HG03045 (cell line): ENCODE measurements around the gene CDK4.

Experiments used
- ATAC-seq: cut with Tn5 transposase; IDR thresholded peaks from one replicate; pipeline ENCODE4 v1.9.1; 2021; ENCODE audit warnings: mild to moderate bottlenecking, moderate library complexity; ENCODE audit not compliant: unreplicated experiment

The CDK4 gene

DNA sequence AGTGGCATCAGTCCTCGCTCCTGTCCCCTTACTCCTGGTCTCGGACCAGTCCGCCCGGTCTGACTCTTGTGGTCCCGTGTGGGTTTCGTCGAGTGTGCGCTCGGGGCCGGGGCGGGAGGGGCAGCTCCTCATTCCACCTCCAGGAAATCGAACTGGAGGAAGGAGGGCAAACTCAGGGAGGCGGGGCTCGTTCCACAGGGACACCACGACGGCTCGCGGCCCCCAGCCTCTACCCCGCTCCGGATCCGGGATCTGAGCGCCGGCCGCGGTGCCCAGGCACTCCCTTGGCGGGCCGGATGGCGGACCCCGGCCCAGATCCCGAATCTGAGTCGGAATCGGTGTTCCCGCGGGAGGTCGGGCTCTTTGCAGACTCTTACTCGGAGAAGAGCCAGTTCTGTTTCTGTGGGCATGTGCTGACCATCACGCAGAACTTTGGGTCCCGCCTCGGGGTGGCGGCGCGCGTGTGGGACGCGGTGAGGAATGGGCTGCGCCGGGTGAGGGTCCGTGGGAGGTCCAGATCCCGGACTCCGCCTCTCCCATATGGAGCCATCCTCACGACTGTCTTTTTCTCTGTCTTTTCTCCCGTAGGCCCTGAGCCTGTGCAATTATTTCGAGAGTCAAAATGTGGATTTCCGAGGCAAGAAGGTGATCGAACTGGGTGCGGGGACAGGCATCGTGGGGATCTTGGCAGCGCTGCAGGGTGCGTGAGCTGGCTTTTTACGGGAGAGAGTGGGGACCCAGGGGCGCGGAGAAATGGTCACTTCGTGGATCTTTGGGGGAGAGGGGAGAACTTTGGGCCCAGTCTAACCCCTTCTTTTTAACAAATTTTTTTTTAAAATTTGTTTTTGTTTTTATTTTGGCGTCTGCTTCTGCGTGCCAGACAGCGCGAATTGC, 20.6 kb upstream of the CDK4 start, which contains the start of gene EEF1AKMT3:
TSS of gene EEF1AKMT3 (plus strand) at position 186 of the 894 bp plus-strand sequence. CDS start at position 297, 111 bp downstream.
- ATAC-seq, result peak; percentile 29

DNA sequence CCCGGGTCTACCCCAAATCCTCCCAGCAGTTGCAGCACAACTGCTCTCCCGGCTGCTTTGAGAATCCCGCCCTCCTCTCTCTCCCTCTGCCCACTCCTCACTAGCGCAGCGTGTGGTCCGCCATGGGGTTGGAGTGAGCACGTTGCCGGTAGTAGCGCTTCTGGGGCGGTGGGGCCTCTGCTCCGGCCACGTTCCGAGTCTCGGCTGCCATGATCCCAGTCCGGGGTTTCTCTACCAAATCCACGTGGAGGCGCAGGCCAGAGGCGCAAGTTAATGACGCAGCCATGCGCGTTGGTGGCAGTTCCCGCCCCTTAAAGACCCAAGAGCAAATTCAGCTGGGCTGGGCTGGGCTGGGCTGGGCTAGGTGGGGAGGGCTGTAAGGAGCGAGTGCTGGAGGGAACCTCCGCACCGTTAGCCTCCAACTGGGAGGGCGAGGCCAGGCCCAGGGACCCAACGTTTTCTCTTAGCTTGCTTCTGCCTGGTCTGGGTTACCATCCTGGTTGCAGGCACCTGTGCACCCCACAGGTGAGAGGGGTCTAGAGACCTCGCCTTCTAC, 19.8 kb upstream of the CDK4 start, which contains the start of gene METTL1:
TSS of gene METTL1 (minus strand) at position 233 of the 556 bp plus-strand sequence. CDS start at position 211, 22 bp downstream.
- peak; percentile 74 for ATAC-seq

DNA sequence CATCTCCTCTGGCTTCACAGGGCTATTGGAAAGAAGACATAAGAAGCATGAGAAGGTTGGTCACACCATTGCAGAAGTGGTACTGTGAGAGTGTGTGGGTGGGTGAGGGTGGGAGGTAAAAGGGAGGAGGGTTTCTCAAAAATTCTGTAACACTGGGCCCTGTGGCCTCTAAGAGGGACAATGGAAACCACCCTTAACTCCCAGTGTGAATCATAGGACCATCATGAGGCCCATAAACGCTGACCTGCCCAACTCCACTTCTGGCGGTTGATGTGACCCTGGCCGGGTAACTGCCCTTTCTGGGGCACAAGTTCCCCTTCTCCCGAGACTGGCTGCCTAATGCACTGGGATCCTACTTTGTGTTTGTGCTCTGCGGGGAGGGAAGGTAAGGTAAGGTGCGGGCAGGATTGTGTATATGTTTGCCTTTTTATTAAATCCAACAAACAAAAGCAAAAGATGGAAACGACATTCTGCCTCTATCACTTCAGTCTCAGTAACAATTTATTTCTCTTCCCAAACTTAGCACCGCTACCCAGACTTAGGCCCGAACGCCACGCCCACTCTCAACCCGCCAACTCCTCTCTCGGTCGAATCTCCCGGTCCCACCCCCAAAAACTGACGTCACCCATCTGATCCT, 19.2 kb upstream of the CDK4 start:
- ATAC-seq, result peak; percentile 71

DNA sequence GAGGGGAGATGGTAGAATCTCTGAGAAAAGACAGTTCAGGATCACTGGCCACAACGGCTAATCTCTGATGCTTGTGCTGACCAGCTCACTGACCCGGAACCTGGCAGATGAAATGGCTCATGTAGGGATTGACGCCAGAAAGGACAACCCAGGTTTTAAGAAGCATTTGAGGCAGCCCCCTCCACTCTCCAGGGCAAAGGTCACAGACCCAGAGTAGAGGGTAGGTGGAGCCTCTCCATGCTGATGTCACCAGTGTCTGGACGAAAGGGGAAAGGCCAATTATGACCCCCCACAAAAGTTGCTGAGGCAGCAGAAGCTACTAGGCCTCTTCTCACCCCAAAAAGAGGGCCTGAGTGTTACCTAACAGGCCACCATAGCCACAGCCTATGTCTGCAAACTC, 18.6 kb upstream of the CDK4 start:
- ATAC-seq, result no peak

DNA sequence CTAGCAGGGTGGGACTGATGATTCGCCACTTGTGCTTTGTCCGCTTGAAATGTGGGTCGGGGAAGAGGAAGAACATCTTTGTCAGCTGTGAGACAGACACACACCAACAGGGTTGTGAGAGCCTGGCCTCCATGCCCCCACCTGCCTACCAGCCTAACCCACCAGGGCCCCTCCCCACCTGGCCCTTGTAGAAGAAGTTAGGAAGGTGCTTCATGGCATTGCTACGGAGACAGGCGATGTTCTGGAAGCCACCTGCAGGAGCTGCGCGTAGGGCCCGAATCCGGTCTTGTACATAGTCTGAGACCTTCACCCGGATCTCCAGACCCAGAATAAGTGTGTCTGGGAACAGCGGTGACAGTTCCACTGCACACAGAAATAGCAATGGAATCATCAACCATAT, 17.5 kb upstream of the CDK4 start:
- no peak for ATAC-seq

DNA sequence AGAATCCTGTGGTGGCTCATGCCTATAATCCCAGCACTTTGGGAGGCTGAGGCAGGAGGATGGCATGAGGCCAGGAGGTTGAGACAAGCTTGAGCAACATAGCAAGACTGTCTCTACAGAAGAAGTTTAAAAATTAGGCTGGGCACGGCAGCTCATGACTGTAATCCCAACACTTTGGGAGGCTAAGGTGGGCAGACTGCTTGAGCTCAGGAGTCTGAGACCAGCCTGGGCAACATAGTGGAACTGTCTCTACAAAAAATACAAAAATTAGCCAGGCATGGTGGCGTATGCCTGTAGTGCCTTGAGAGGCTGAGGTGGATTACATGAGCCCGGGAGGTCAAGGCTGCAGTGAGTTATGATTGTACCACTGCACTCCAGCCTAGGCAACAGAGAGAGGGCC, 15.8 kb upstream of the CDK4 start:
- ATAC-seq, result no peak

DNA sequence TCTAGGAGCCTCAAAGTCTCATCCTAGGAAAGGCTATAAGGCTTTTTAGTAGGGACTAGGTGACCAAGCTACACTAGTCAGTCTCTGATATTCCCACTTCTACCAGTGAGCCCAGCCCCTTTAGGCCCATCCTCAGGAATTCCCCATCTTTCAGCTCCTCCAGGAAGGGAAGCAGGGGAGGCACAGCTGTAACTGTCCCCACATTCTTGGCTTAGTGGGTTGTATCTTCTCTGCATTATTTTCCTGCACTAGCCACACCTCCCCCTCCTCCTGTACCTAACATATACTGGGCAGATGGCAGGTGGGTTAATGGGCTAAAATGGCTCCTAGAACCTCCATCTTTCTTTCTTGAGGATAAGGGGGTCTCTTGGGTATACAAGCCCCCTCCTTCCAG, 15.2 kb upstream of the CDK4 start:
- ATAC-seq, result no peak

DNA sequence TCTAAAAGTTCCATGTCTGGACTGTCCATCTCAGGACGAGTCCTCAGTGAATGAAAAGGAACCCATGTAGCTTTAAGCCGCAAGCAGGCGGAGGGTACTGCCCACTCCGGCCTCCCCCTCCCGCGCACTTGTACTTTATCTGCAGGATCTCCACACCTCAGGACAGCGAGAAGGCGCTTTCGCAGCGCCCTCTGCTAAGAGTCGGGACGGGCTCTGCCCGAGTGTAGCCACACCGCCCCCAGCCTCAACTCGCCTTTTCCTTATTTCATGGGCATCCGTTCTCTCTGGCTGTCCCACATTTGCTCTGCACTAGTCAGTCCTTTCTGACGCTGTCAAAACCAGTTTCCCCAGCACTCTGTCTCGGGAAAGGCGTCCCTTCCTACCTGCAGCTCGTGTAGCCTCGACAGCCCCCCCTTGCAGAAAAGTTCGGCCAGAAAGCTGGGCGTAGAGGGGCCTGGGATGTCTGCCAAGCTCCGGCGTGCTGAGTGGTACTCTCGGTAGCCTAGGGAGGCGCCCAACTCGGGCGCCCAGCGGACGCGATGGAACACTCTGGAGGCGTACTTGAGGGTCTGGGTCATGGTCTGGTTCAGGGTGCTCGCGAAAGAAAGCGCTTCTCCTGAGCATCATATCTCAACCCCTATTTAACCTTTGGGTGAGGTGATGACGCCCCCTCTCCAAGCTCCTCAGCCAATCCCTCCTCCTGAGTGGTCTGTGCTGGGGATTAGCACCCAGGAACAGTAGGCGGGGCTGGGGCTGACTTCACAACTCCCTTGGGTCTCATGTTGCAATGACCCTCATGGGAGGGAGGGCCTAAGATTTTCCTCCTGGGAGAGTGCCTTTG, 14.6 kb upstream of the CDK4 start, which contains the start of gene CYP27B1:
TSS of gene CYP27B1 (minus strand) at position 615 of the 841 bp plus-strand sequence. CDS start at position 578, 37 bp downstream.
- no peak for ATAC-seq

DNA sequence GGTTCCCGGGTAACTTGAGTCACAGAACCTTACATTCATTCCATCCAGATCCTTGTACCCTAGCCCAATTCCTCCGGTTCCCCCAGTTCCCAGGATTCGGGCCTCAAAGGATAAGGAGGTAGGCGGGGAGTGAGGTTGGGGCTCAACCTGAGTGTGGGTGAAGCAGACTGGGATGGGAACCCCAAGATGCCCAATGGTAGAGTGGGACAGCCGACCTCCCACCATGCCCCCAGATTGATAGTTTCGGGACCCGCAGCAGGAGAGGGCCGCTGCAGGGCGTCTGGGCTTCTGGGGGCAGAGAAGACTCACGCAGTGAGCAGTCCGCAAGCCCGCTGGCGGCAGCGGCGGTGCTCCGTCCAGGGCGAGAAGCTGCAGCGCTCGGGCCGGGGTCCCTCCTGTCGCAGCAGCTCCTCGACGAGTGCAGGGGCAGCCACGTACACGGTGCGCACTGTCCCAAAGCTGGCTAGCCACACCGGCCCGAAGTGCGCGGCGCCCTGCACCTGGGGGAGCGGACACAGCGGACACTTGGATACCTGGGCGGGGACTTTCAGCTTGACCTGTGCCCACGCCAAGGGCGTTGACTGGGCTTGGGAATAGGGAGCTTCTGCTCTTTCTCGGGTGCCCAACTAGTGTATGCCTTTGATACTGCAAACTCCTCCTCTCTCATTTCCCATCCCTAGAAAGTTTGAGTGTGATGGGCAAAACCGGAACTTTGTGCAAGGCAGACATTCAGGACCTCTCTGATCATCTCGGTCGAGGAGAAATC, 13.8 kb upstream of the CDK4 start:
- no peak for ATAC-seq

DNA sequence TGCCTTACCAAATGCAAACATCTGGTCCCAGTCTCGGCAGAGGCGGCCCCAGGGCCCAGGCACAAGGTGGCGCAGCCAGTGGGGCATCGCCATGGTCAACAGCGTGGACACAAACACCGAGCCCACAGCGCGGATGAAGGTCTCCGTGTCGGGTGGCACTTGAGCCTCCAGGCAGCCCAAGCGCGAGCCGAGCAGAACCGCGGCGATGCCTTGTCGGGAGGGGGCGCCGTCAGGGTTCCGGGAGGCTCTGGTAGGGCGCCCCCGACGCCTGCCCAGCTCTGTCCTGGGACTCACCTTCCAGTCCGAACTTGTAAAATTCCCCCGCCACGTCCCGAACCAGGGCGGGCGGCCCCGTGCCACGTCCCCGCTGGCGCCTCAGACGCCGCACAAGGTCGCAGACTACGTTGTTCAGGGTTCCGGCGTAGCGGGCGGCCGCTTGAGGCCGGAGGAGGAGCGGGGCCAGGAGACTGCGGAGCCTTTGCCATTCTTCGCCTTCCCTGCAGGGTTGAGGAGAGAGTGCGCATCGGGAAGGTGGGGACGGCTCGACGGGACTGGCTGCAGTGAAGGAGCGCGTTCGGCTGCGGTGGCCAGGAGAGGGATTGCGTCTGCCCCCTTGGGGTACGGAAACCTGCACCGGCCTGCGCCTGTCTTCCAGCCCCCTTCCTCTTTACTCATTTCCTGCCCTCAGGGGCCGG, 13.0 kb upstream of the CDK4 start:
- ATAC-seq, result no peak

DNA sequence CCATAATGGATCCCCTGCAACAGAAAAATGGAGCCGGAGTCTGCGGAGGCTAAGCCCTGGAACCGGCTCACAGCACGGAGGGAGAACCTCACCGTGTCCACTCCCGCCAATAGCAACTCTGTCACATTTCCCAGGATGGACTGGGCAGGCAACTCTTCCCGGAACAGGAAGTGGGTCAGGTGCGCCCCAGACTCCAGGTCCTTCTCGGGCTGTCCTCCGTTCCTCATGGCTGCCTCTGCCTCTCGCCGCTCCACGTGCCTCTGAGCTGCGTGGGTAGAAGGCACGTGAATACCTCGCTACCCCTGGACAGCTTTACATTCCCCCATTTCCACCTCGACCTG, 12.5 kb upstream of the CDK4 start:
- no peak for ATAC-seq

DNA sequence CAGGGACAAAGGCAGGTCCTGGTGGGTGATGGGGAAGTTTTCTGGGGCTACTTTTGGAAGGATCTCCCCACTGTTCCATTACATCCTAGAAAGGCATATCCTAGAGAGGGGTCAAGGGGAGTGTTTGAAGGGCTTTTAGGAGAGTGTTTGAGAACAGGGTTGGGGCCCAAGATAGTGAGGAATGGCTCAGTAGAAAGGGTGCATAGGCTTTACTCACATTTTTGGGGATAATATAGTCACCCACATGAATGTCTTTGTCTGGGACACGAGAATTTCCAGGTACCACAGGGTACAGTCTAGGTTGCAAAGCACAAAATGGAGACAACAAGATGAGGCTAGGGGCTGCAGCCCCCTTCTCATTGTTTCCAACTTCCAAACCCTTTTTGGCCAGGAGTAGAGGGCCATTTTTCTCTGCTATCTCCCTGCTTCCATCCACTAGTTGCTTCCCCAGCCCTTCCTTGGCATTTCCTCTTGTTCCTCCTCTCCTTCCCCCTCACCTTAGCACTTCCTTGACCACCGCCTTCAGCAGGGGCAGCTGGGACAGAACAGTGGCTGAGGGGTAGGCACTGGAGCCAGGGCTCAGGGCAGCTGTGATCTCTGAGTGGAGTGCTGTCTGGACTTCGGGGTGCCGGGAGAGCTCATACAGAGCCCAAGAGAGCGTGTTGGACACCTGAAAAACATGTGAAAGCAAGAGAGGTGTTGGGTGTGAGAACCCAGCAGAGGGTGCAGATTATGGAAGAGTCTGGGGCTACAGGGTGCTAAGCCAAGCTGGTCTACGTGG, 12.0 kb upstream of the CDK4 start:
- ATAC-seq, result no peak

DNA sequence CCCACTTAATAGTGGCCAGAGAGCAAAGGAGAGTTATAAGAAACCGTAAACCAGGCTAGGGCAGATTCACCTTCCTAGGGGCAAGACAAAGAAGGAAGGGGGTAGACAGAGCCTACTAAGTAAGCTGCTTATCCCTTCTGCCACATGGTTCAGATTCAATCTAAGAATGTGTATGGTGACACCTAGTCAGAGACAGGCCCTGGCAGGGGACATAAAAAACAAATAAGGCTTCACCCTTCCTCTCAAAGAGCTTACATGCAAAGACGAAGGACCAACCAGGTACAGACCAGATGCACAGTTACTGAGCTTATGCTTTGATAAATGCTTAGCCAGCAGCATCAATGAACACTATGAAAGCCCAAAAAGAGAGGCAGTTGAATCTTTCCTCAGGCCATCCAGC, 10.4 kb upstream of the CDK4 start:
- no peak for ATAC-seq

DNA sequence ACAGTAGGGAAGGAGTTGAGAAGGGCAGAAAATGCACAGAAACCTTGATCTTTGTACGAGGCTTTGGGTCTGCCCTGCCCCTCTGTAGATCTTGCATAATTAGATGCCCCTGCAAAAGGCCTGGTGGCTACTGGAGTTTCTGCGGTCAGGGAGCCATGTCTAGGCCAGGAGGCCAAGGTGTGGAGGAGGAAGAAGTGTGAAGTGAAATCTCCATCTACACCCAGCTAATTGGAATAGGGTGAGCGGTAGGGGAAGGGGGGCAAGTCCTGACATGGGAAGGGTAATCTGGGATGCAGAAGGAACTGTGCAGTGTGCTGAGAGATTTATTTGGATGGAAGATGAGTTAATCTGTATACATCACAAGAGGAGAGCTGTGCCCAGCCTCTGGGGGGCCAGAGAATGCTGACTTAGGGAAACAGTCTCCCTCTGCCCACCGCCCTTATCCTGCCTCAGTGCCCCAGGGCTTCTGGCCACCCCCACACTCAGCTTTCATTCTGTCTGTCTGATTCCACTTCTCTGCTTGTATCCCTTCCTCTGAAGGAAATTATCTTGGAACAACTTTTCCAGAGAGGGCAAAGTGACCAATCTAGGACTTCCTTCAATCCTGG, 9.4 kb upstream of the CDK4 start:
- ATAC-seq, result no peak

DNA sequence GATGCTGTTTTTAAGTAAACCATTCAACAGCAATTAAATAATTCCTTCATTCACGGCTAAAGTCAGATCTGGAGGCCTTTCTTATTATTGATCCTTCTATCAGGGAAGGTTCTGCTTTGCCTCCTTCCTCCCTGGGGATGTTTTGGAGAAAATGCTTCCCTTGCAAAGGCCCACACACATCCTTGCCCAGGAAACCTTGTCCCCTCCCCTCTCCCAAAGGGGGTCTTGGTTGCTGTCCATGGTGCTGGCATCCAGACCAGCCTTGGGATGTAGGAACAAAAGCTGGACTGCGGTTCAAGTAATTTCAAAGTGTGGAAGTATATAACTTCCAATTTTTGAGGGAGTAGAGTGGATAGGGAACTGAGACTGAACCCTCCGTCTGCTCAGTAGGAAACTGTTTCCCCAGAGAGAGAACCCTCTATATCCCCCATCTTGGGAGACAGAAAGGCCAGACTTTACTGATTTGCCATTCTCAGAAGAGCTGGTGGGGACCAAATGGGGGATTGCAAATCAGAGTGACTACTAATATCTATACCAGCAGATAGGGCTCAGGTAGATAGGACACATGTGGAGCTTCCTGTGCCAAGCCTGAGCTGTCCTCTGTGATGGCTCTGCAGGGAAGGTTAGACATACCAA, 8.4 kb upstream of the CDK4 start:
- no peak for ATAC-seq

DNA sequence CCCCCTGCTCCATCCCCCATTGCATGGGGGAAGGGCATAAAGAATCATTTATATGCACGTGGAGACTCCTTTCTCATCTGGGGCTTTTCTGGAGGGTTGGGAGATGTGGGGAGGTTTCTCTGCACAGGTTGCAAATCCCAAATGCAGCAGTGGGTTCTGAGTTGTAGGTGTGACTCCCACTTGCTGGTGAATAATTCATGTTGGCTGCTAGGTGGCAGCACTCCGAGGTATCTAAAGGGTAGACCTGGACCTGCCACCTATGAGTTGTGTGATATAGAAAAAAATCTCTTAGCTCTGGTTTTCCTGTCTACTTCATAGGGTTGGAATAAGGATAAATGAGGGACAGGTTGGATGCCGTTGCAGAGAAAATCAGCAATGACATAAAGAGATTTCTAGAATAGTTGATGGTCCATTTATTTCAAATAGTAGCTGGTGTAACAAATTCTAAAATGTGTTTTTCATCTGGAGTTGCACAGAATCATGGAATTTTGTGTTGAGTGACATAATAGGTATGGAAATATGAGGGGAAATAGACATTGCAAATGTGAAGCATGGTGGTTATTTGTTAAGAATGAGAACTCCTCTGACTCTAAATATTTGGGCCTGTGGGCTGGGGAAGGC, 7.4 kb upstream of the CDK4 start:
- ATAC-seq, result no peak

DNA sequence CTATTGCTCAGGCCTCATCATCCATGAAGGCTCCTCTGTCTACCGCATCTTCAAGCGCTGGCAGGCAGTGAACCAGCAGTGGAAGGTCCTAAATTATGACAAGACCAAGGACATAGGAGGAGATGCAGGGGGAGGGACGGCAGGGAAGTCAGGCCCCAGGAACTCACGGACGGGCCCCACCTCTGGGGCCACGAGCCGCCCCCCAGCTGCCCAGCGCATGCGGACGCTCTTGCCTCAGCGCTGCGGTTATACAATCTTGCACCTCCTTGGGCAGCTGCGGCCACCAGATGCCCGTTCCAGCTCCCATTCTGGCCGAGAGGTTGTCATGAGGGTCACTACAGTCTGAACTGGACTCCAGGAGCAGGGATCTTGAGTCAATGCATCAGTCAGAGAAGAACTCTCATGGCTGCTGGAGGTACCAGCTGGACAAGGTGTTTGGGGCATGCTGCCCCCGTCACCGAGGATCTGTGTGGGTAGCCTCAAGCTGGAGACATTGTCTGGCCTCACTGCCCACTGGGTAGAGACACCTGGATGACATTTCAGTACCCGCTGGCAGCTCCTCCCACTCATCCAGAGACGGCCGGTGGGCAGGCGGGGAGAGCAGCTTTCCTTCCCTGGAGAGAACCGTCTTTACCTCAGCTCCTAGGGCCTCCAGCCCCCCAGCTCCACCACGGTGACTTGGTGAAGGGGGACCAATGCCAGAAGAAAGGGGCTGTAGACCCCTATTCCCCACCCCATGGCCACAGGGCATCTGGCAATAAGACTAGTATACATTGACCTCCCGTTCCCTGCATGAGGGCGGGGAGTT, 6.6 kb upstream of the CDK4 start:
- no peak for ATAC-seq
